Parathyroid adenoma (tissue), 2 donors: Measurements from ENCODE around the gene LYZL1.

Experiments used
- H2AFZ ChIP-seq: fragments of 300-600 bp; sonication (generic); one replicate; pipeline ENCODE4 v1.7.0; 2017; ENCODE audit warnings: antibody characterized with exemption, mild to moderate bottlenecking
- H3K27ac ChIP-seq: fragments of 300-600 bp; sonication (generic); one replicate; pipeline ENCODE4 v1.7.0; 2017
- H3K27me3 ChIP-seq: fragments of 300-600 bp; sonication (generic); one replicate; pipeline ENCODE4 v1.7.0; 2017; ENCODE audit warnings: low read length; ENCODE audit not compliant: control insufficient read depth, insufficient read depth
- H3K36me3 ChIP-seq: fragments of 300-600 bp; sonication (generic); one replicate; pipeline ENCODE4 v1.7.0; 2017; ENCODE audit warnings: low read length; ENCODE audit not compliant: control insufficient read depth, insufficient read depth
- H3K4me1 ChIP-seq: fragments of 300-600 bp; sonication (generic); one replicate; pipeline ENCODE4 v1.7.0; 2017; ENCODE audit warnings: control low read depth
- H3K4me2 ChIP-seq: fragments of 300-600 bp; sonication (generic); one replicate; pipeline ENCODE4 v1.7.0; 2017; ENCODE audit warnings: low read length
- H3K4me3 ChIP-seq: fragments of 300-600 bp; sonication (generic); one replicate; pipeline ENCODE4 v1.7.0; 2017; ENCODE audit warnings: low read depth, low read length
- H3K79me2 ChIP-seq: fragments of 300-600 bp; sonication (generic); one replicate; pipeline ENCODE4 v1.7.0; 2017; ENCODE audit warnings: control low read depth
- H3K9ac ChIP-seq: fragments of 300-600 bp; sonication (generic); one replicate; pipeline ENCODE4 v1.7.0; 2017; ENCODE audit warnings: mild to moderate bottlenecking
- H3K9me3 ChIP-seq: fragments of 300-600 bp; sonication (generic); one replicate; pipeline ENCODE4 v1.7.0; 2017; ENCODE audit warnings: low read length; ENCODE audit not compliant: control insufficient read depth
- TF ChIP-seq, protein P1 (sequence below): fragments of 300-600 bp; sonication (generic); IDR thresholded peaks from one replicate; pipeline ENCODE4 v1.7.0; 2017; ENCODE audit warnings: antibody characterized with exemption, mild to moderate bottlenecking
- donor health status: primary hyperparathyroidism.

The LYZL1 gene

DNA sequence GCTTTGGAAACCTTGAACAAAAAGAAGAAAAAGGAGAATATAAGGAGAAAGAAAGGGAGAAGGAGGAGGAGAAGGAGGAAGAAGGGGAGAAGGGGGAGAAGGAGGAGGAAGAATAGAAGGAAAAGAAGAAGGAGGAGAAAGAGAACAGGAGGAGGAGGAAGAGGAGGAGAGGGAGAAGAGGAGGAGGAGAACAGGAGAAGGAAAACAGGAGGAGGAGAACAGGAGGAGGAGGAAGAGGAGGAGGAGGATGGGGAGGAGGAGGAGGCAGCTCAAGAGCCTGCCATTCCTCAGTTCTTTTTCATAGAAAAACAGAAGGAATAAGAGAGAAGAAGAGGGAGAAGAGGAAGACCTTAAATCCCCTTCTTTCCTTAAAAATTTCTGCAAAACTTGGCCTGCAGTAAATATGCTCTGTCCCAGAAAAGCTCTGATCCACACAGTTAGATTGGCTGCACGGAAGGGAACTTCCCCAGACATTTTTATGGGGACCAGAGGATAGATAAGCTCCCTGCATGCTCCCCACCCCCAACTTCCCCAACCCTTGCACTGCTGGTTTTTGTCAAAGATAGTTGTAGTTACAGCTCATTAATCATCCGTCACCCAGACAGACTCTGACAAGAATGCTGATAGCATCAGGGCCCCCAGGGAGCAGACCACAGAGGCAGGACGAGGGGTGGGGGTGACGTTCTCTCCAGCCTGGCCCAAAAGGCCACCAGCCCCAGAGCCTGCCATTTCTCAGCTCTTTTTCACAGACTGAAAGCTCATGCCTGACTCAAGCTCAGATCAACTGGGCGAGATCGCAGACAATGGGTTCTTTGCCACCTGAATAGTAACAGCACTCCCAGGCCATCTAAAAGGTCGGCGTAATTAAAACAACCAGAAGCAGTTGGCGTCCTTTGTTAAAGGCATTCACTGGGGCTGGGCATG is 34.5 kb upstream of the LYZL1 start:
- H3K4me1 ChIP-seq = no peaks in the 10 kb centered on the region
- H3K4me2 ChIP-seq = no peak overlapping the region
- H3K4me3 ChIP-seq = no peak overlapping the region
- H3K27me3 ChIP-seq = no peaks in the 10 kb centered on the region
- H2AFZ ChIP-seq = no peak overlapping the region
- H3K79me2 ChIP-seq = no peaks in the 10 kb centered on the region
- no peaks in the 10 kb centered on the region for H3K36me3 ChIP-seq
- no peak overlapping the region for H3K9ac ChIP-seq
- no peaks in the 10 kb centered on the region for H3K9me3 ChIP-seq
- no peak overlapping the region for H3K27ac ChIP-seq
- TF ChIP-seq, protein P1, sequence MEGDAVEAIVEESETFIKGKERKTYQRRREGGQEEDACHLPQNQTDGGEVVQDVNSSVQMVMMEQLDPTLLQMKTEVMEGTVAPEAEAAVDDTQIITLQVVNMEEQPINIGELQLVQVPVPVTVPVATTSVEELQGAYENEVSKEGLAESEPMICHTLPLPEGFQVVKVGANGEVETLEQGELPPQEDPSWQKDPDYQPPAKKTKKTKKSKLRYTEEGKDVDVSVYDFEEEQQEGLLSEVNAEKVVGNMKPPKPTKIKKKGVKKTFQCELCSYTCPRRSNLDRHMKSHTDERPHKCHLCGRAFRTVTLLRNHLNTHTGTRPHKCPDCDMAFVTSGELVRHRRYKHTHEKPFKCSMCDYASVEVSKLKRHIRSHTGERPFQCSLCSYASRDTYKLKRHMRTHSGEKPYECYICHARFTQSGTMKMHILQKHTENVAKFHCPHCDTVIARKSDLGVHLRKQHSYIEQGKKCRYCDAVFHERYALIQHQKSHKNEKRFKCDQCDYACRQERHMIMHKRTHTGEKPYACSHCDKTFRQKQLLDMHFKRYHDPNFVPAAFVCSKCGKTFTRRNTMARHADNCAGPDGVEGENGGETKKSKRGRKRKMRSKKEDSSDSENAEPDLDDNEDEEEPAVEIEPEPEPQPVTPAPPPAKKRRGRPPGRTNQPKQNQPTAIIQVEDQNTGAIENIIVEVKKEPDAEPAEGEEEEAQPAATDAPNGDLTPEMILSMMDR = no peak

DNA sequence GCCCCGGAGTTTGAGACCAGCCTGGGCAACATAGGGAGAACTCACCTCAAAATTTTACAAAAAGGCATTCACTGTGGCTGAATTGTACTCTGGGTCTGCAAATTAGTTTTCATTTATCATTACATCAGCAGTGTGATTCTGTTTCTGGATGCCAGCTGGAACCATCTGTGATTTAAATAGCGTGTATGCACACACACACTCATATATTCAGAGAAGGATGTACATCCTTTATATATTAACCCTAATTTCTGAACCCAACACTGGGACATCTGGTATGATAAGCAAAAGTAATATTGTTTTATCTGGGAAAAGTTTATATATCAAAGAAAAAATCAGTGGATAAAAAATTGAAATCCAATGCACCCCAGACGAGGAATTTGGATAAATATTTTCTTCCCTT is 33.8 kb upstream of the LYZL1 start:
- no peak overlapping the region for H3K9ac ChIP-seq
- H3K4me1 ChIP-seq = no peaks in the 10 kb centered on the region
- no peak overlapping the region for H3K4me2 ChIP-seq
- no peaks in the 10 kb centered on the region for H3K27me3 ChIP-seq
- no peaks in the 10 kb centered on the region for H3K36me3 ChIP-seq
- H3K4me3 ChIP-seq = no peak overlapping the region
- TF ChIP-seq, protein P1 = no peak
- H3K9me3 ChIP-seq = no peaks in the 10 kb centered on the region
- H2AFZ ChIP-seq = no peak overlapping the region
- H3K79me2 ChIP-seq = no peaks in the 10 kb centered on the region
- H3K27ac ChIP-seq = no peak overlapping the region

DNA sequence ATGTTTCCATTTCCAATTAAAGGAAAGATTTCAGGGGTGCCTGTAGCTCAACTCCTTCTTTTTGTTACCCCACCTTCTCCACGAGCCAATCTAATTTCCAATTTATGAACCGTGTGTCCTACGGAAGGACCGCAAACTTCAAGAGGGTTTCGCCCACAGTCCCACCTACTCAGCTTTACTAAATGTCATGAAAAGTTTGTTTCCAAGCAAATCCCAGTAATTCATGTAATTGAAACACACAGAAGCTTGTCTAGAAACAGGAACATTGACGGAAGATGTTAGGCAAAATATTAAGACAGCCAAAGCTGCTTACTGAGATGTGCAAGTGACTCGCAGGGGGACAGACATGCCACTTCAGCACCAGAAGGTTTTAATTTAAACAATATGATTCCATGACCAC is 32.9 kb upstream of the LYZL1 start:
- Histone ChIP-seq H3K4me3 (no peak overlapping the region), H2AFZ (no peak overlapping the region), H3K36me3 (no peaks in the 10 kb centered on the region), H3K9me3 (no peaks in the 10 kb centered on the region), H3K79me2 (no peaks in the 10 kb centered on the region), H3K4me2 (no peak overlapping the region), H3K4me1 (no peaks in the 10 kb centered on the region), H3K27me3 (no peaks in the 10 kb centered on the region), H3K27ac (no peak overlapping the region), H3K9ac (no peak overlapping the region)
- TF ChIP-seq, protein P1 = no peak

DNA sequence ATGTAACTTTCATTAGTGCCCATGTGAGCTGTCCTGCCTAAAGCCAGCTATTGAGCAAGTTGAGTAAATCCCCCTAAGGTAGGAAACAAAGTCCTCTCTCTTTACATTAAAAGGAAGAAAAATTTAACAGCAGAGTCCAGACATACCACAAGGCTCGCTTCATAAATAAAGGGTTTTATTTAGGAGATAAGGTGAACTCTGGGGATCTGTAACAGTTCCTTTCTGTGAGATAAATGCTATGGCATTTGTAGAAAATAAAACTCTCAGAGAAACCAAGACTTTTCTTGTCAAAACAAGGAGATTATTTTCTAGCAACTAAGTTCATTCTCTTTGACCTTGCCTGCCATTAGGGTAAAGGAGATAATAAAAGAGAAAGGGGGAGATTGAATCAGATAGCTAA is 32.3 kb upstream of the LYZL1 start:
- Histone ChIP-seq H3K27ac (no peak overlapping the region), H3K79me2 (no peaks in the 10 kb centered on the region)

More for the DNA sequence above, 32.3 kb upstream of the LYZL1 start:
- TF ChIP-seq, protein P1 = no peak
- no peaks in the 10 kb centered on the region for H3K9me3 ChIP-seq
- no peak overlapping the region for H3K4me2 ChIP-seq
- no peaks in the 10 kb centered on the region for H3K27me3 ChIP-seq
- no peak overlapping the region for H3K9ac ChIP-seq
- no peak overlapping the region for H3K4me3 ChIP-seq
- no peak overlapping the region for H2AFZ ChIP-seq
- H3K36me3 ChIP-seq = no peaks in the 10 kb centered on the region
- no peaks in the 10 kb centered on the region for H3K4me1 ChIP-seq
